Measurements from ENCODE around the gene AATF.

AATF gene

DNA sequence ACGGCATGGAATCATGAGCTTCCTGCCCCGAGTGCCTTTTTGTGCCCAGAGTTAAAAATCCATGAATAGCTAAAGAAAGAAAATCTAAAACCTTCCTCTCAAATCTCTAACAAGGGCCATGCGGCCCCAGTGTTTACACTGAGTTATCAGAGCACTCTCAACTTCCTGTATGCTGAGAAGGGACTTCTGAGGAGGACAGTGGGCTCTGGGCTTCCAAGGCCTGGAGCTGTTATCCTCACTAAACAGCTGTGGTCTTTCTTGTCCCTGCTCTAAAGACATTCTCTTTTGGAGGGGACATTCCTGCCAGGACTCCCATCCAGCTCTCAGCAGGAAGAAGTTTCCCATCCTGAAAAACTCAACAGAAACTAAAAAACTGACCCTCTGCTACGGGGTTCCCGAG lies 135.6 kb downstream of the AATF start:
- DNase-seq: no peak

DNA sequence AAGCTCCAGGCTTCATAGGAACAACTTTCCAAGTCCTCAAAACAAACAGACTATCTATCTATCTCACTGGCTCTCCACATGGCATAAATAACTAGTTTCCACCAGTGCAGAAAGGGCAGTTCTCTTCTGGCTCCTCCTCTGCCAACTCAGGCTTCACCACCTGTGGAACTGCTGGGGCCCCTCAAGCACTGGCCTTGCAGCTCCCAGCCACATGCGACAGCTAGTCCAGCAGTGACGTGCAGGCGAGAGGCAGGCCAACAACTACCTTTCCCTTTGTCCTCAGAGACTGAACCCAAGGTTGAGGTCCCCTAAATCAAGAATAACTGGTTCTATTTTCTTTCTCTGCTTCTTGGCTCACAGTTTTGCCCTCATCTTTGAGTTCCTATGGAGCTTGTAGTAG lies 137.6 kb downstream of the AATF start:
- no peak for DNase-seq

DNA sequence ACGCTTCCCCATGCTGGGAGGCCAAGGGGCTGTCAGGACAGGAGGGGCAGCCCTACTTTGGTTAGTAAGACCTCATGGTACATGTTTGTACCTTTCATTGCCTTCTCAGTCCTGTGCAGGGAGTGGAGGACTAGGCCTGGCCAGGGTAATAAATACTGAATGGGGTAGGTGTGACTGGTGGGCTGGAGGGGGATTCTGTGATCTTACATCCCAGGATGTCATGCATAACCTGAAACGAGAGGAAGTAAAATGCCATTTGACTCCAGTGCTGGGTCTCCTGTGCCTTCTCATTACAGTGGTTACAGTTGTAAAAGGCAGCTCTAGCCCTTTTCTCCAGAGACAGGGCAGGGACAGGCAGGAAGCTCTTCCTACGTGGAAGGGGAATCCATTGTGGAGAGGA lies 138.2 kb downstream of the AATF start:
- DNase-seq: no peak

DNA sequence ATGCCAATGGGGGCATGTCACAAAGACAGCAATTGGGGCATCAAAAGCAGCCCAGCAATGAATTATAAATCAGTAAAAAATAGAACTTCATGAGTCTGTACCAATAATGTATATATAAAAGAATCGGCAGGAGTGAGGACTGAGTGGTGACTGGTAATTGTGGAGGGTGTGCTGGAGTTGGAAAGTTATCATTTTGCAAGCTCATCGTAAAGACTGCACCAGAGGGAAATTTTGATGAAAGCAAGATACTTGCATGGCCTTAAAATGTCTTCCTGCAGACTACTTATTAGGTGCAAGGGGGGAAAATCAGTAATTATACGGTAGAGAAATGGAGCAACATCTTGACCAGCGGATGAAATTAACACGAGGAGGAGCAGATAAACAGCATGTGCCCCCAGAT lies 138.9 kb downstream of the AATF start:
- DNase-seq: no peak

GRCh38 chr17:37088459-37088858 lies 139.7 kb downstream of the AATF start:
- DNase-seq: no peak

GRCh38 chr17:37088913-37089312 lies 140.2 kb downstream of the AATF start:
- DNase-seq: no peak

DNA sequence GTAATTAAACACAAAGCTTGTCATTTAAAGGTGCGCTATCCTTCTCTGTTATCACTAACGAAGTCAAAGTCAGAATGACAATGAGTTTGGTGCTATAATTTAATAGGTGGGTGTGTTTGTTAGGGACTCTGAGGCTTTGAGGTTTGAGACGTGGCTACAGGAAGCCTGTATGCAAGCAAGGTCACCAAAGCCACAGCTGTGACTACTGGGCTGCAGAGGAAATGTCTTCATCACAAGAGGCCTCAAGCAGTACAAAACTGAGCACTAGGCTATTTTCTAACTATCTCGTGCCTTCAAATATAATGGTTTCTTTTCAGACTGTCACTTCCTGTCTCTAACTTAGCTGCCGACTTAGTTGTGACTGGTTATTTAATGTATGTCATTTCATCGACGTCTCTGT lies 141.2 kb downstream of the AATF start:
- DNase-seq: no peak

DNA sequence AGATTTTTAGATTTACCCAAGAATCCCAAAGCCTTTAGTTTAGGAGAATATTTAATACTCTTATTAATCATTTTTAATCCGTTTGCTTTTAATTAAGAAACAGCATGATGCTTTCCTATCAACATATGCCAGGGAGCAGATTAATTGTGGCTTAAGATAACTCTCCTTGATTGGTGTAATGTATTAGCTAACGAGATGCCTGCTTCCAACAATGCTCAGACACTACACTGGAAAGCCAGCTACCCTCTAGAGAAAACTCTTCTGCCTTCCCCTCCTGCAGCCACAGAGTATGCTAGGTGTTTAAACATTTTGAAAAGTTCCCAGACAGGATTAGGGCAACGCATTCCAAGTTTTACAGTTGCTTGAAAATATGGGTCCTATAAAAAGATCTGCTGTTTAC lies 142.2 kb downstream of the AATF start:
- no peak for DNase-seq

- no peak for DNase-seq
Measured at GRCh38 chr17:37092071-37092470, 143.3 kb downstream of the AATF start.

GRCh38 chr17:37092701-37093100 lies 143.9 kb downstream of the AATF start:
- DNase-seq: no peak

DNA sequence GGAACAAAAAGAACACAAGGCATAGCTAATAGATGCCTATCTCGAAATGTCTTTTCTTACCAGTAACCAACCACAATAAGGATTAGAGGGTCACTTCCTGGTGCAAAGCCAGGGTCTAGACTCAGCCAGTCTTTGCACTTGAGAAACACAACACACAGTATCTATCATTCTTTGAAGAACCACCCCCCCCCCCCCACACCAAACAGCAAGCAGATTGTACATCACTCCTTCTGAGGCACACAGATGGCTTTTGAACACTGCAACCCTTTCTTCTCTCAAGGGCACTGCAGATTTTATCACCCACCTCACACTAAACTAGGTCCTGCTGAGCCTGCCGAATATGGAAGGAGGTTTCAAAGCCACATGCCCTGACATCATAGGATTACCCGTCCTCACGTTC lies 145.6 kb downstream of the AATF start:
- peak; percentile 7 for DNase-seq

DNA sequence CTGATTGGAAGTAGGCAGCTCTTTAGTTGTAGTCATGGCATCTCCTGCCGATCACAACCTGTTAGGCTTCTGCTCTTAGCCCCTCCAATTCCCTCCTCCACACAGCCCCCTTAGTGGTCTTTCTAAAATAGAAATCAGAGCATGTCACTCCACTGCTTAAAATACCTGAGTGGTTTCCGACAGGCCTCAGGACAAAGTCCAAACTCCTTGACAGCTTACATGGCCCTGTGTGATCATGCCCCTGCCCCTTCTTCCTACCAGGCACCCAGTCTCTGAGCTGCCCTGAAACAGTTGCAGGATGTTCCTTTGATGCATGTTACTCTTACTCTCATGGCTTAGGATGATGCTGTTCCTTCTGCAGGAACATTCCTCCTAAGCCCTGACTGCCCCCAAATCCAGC lies 147.3 kb downstream of the AATF start:
- DNase-seq: no peak

GRCh38 chr17:37097154-37097553 lies 148.4 kb downstream of the AATF start:
- DNase-seq: no peak

DNA sequence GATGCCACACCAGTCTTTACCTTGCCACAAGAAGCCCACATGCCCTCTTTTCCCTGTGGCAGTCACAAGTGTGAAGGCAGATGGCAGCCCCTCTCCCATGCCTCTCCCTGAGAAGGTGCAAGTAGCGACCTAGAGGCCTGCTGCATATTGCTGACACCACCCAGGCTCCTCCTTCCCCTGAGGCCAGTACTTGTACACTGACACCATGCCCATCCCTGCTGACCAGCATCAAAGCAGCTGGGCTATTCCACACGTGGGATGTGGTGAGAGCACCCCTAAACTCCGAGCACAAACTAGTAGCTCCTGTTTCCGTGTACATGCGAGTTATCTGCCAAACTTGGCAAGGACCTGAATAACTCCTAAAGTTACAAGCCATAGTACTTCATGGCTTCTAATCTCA lies 149.4 kb downstream of the AATF start:
- no peak for DNase-seq

DNA sequence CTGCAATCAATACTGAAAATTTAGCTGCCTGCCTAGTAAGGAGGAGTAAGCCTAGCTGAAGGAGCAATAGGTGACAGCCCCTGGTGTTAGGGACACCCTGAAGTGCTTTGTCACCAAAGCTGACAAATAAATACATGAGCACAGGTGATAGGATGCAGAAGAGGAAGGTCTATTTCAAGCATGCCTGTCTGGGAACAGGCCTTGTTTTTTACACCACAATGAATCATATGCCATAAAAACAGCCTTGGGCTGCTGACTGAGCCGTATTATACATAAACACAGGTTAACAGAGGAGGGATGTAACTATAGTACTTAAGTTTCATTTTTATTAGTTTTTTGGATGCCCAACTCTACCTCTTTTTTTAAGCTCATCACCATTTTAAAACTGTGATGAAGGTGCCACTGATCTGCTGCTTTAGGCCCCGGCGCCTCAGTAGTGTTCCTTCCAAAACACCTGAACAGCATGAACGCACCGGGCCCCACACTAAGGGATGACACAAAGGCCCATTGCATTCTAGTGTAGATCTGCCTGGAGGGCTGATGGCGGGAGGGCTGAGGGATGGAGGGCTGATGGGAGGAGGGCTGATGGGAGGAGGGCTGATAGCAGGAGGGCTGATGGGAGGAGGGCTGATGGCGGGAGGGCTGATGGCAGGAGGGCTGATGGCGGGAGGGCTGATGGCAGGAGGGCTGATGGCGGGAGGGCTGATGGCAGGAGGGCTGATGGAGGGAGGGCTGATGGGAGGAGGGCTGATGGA lies 150.3 kb downstream of the AATF start:
- DNase-seq: no peak

GRCh38 chr17:37100231-37100630 lies 151.5 kb downstream of the AATF start:
- no peak for DNase-seq

DNA sequence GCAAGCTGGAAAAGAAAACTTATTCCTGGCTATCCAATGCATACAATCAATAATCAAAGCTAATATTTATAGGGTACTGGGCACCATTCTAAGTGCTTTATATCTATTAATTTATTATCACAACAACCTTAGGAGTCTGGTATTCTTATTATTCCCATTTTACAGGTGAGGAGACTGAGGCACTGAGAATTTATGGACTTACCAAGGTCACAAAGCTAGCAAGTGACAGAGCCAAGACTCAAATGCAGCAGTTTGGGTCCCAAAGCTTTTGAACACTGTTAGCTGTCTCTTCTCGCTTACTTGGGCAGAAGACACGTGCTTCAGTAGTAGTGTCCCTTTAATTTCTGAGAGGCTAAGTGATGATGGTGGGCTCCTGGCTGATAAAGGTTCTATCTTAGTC lies 152.6 kb downstream of the AATF start:
- DNase-seq: no peak

GRCh38 chr17:37103231-37103630 lies 154.5 kb downstream of the AATF start:
- DNase-seq: no peak

DNA sequence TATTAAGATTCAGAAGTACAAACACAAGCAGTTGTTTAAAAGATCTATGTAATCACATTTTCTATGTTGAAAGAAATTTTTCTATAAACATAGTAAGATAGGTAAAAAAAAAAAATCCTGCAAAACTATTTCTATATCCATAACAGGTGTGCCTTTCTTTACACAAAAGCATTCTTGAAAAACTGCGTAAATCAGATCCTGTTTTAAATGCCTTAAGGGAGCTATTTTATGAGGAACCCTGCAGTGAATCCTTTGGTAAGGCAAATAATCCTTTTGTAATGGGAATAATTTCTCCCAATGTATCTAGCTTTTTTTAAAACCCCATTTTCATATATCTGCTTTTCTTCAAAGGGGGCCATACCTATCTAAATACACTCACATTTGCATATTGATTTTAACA lies 157.3 kb downstream of the AATF start:
- no peak for DNase-seq
